Activated CD8-positive, alpha-beta T cell treated with anti-CD3 and anti-CD28 coated beads for 36 hours (primary cell): ENCODE data around the gene FAM174A. TPM values are rescaled to one million over a fixed set of nuclear protein-coding genes. Genes with fewer than 3 reads are reported as not detected.

Experiments
- ATAC-seq: fragments of 200-7000 bp; cut with Tn5 transposase; one replicate; pipeline ENCODE4 v1.10.0; 2021; ENCODE audit warnings: mild to moderate bottlenecking, moderate library complexity
- CTCF ChIA-PET: fragments of 350-600 bp; sonication (Branson Sonifier 250); formaldehyde crosslinking; loops from one replicate; lab custom pipeline; 2021; ENCODE audit warnings: antibody characterized with exemption; lab: Charles Lee
- POLR2A ChIA-PET: fragments of 350-600 bp; sonication (Branson Sonifier 250); formaldehyde crosslinking; loops from one replicate; lab custom pipeline; 2021; ENCODE audit warnings: antibody characterized with exemption; lab: Charles Lee
- DNase-seq: peaks from one replicate; pipeline ENCODE4 v3.0.0-alpha.2; 2020
- H3K27ac Mint-ChIP-seq: one replicate; pipeline ENCODE4 v1.8.0; 2021; ENCODE audit warnings: mild to moderate bottlenecking, mixed read lengths
- H3K27me3 Mint-ChIP-seq: one replicate; pipeline ENCODE4 v1.8.0; 2021; ENCODE audit warnings: mixed read lengths
- H3K36me3 Mint-ChIP-seq: one replicate; pipeline ENCODE4 v1.8.0; 2021; ENCODE audit warnings: low read depth, mixed read lengths
- H3K4me1 Mint-ChIP-seq: one replicate; pipeline ENCODE4 v1.8.0; 2021; ENCODE audit warnings: low read depth, mixed read lengths
- H3K4me3 Mint-ChIP-seq: one replicate; pipeline ENCODE4 v1.8.0; 2021; ENCODE audit warnings: mild to moderate bottlenecking, moderate library complexity, mixed read lengths
- H3K9me3 Mint-ChIP-seq: one replicate; pipeline ENCODE4 v1.8.0; 2021; ENCODE audit warnings: mixed read lengths
- CTCF ChIP-seq: fragments of 200-600 bp; IDR thresholded peaks from one replicate; pipeline ENCODE4 v1.8.0; 2022; ENCODE audit warnings: antibody characterized with exemption, mild to moderate bottlenecking
- intact Hi-C: fragments of 100-400 bp; cut with micrococcal nuclease; formaldehyde crosslinking; loops from one replicate; pipeline ENCODE4 v1.10.0; 2022
- total RNA-seq, 2 experiments: library from RNA; stranded (reverse); gene quantifications; one replicate each; pipeline ENCODE4 v1.2.3, GENCODE V29; 2021

Gene FAM174A
- total RNA-seq, 2 experiments from 2014 or later: 5.9 to 6.6 TPM

GRCh38 chr5:100634937-100635534 is 99.9 kb downstream of the FAM174A start:
- intact Hi-C loops: no loop called here
- Mint-ChIP-seq H3K4me1 (no peaks in the 10 kb centered on the region), H3K36me3 (no peaks in the 10 kb centered on the region), H3K9me3 (no peaks in the 10 kb centered on the region), H3K4me3 (no peak overlapping the region), H3K27me3 (no peaks in the 10 kb centered on the region), H3K27ac (no peak overlapping the region)
- no peak for TF ChIP-seq CTCF
- DNase-seq: no peak
- ATAC-seq: no peak
- ChIA-PET POLR2A (no interaction called here), CTCF (no interaction called here)
